K562 (cell line): Measurements from ENCODE around the gene IDS. TPM values are rescaled to one million over a fixed set of nuclear protein-coding genes. Genes with fewer than 3 reads are reported as not detected.

Source experiments
- DPF2 ChIP-seq: fragments of 450-650 bp; IDR thresholded peaks from 2 replicates; pipeline ENCODE4 v1.6.1; 2016
- GATAD2B ChIP-seq: fragments of 450-650 bp; IDR thresholded peaks from 2 replicates; pipeline ENCODE4 v1.6.1; 2017; ENCODE audit warnings: mild to moderate bottlenecking, borderline replicate concordance
- HNRNPLL ChIP-seq: fragments of 200-400 bp; formaldehyde crosslinking; IDR thresholded peaks from 2 replicates; pipeline ENCODE4 v1.6.1; 2017; ENCODE audit warnings: low read length, low read depth, mild to moderate bottlenecking; ENCODE audit not compliant: poor library complexity, severe bottlenecking
- MECOM ChIP-seq: fragments of 250-450 bp; sonication (Bioruptor Pico); IDR thresholded peaks from 2 replicates; pipeline ENCODE4 v1.8.0; 2022; ENCODE audit warnings: inconsistent platforms
- NFYB ChIP-seq: IDR thresholded peaks from 2 replicates; pipeline ENCODE4 v1.6.1; 2011; ENCODE audit warnings: mild to moderate bottlenecking, moderate library complexity; ENCODE audit not compliant: insufficient read length; ENCODE audit errors: extremely low read depth
- OTX1 ChIP-seq: fragments of 450-650 bp; formaldehyde crosslinking; IDR thresholded peaks from 2 replicates; pipeline ENCODE4 v1.4.0; 2022; ENCODE audit warnings: mild to moderate bottlenecking
- RAD21 ChIP-seq, 2 experiments: fragments of 250-450 bp in 1 of 2; fragments of 450-650 bp in 1 of 2; sonication (Bioruptor Pico) in 1 of 2; formaldehyde crosslinking in 1 of 2; IDR thresholded peaks in 1 of 2; conservative IDR thresholded peaks in 1 of 2; 2 replicates each; pipeline versions ENCODE4 v1.4.0 to v1.8.0; 2020 to 2022; ENCODE audit warnings: mild to moderate bottlenecking in 2 of 2, moderate library complexity in 1 of 2
- ZC3H8 ChIP-seq: fragments of 450-650 bp; IDR thresholded peaks from 2 replicates; pipeline ENCODE4 v1.6.1; 2017
- polyA plus RNA-seq, 8 experiments: library from polyadenylated mRNA; depleted of rRNA in 4 of 8; stranded (reverse) in 5 of 8; unstranded in 3 of 8; fragments of >200 nt; fragmentation: Nextera tagmentation in 2 of 8; fragmentation: Illumina TruSeq in 1 of 8; extraction: Ambion mirVana in 2 of 8; extraction: Trizol in 1 of 8; gene quantifications; 2 replicates each; pipeline versions ENCODE4 v1.2.1 to v1.2.3, GENCODE V29; 2011 to 2014; ENCODE audit warnings: inconsistent platforms in 1 of 8, missing spikeins in 1 of 8
- total RNA-seq, 7 experiments: library from RNA; depleted of rRNA in 6 of 7; stranded (reverse); fragments of >200 nt in 6 of 7; fragmentation: Illumina TruSeq in 2 of 7; extraction: Trizol in 2 of 7; gene quantifications; 2 replicates each; pipeline versions ENCODE4 v1.2.1 to v1.2.3, GENCODE V29; 2011 to 2021; ENCODE audit warnings: low replicate concordance in 1 of 7
- TF ChIP-seq, protein P1 (sequence below): fragments of 200-600 bp; sonication (generic); IDR thresholded peaks from one replicate; pipeline ENCODE4 v1.6.1; 2012; ENCODE audit warnings: mild to moderate bottlenecking, low read depth, low read length, inconsistent platforms
- TF ChIP-seq, protein P2 (sequence below), 2 experiments: fragments of 450-650 bp in 1 of 2; sonication (generic) in 1 of 2; formaldehyde crosslinking; conservative IDR thresholded peaks; 2 replicates each; pipeline versions ENCODE4 v1.4.0 to v1.8.1; 2020 to 2022; ENCODE audit warnings: mild to moderate bottlenecking in 1 of 2, missing genetic modification reagents in 1 of 2
- TF ChIP-seq, protein P3 (sequence below): IDR thresholded peaks from 2 replicates; pipeline ENCODE4 v1.6.1; 2011; ENCODE audit warnings: borderline replicate concordance, low read depth, mild to moderate bottlenecking, moderate library complexity, low read length; ENCODE audit not compliant: insufficient read depth, poor library complexity, severe bottlenecking

The IDS gene
- total and polyA plus RNA-seq, 9 of the 15 experiments (the other 6 are each of a cell fraction or from before 2014, with no cell fraction given): 2.0 to 18.6 (median 8.6) TPM

DNA sequence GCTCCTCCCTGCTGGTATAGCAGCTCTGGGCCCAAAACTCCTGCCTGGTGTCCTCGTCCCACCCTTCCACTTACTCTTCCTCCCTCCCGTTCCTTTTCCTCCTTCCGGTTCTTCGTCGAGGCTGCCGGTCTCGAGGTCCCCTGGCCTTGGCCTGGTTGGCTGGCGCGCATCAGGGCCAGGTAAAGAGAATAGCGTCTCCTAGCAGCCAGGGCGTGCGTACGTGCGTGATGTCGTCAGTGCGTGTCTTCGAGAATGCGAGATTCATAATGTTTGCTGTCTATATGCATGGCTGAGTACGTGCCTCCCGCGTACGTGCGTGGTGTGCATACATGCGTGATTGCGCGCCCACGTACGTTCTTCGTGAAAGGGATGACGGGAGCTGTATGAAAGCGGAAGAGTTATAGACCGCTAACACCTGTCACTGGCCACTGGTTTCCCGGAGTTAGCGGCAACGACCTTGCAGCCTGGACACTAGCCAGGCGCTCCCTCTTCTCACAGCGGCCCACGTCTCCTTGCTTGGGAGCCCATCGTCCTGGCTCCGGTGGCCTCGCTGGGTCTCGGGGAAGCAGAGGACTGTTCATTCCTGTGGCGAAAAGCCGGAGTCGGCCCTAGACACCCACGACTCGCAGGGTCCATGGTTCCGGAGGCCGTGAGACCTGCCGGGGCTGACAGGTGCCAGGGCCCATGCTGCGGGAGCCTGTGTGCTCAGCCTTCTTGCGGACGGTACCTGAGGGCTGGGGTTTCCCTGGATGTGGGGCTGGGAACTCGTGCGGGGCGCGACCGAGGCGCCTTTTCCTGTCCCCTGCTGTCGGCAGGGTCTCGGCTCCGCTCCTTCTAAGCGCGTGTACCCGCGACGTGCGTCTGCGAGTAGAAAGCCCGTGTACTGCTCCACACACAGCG is 35.8 kb upstream of the IDS start, which contains the start of gene EOLA1 (continued):
- TF ChIP-seq, protein P1, sequence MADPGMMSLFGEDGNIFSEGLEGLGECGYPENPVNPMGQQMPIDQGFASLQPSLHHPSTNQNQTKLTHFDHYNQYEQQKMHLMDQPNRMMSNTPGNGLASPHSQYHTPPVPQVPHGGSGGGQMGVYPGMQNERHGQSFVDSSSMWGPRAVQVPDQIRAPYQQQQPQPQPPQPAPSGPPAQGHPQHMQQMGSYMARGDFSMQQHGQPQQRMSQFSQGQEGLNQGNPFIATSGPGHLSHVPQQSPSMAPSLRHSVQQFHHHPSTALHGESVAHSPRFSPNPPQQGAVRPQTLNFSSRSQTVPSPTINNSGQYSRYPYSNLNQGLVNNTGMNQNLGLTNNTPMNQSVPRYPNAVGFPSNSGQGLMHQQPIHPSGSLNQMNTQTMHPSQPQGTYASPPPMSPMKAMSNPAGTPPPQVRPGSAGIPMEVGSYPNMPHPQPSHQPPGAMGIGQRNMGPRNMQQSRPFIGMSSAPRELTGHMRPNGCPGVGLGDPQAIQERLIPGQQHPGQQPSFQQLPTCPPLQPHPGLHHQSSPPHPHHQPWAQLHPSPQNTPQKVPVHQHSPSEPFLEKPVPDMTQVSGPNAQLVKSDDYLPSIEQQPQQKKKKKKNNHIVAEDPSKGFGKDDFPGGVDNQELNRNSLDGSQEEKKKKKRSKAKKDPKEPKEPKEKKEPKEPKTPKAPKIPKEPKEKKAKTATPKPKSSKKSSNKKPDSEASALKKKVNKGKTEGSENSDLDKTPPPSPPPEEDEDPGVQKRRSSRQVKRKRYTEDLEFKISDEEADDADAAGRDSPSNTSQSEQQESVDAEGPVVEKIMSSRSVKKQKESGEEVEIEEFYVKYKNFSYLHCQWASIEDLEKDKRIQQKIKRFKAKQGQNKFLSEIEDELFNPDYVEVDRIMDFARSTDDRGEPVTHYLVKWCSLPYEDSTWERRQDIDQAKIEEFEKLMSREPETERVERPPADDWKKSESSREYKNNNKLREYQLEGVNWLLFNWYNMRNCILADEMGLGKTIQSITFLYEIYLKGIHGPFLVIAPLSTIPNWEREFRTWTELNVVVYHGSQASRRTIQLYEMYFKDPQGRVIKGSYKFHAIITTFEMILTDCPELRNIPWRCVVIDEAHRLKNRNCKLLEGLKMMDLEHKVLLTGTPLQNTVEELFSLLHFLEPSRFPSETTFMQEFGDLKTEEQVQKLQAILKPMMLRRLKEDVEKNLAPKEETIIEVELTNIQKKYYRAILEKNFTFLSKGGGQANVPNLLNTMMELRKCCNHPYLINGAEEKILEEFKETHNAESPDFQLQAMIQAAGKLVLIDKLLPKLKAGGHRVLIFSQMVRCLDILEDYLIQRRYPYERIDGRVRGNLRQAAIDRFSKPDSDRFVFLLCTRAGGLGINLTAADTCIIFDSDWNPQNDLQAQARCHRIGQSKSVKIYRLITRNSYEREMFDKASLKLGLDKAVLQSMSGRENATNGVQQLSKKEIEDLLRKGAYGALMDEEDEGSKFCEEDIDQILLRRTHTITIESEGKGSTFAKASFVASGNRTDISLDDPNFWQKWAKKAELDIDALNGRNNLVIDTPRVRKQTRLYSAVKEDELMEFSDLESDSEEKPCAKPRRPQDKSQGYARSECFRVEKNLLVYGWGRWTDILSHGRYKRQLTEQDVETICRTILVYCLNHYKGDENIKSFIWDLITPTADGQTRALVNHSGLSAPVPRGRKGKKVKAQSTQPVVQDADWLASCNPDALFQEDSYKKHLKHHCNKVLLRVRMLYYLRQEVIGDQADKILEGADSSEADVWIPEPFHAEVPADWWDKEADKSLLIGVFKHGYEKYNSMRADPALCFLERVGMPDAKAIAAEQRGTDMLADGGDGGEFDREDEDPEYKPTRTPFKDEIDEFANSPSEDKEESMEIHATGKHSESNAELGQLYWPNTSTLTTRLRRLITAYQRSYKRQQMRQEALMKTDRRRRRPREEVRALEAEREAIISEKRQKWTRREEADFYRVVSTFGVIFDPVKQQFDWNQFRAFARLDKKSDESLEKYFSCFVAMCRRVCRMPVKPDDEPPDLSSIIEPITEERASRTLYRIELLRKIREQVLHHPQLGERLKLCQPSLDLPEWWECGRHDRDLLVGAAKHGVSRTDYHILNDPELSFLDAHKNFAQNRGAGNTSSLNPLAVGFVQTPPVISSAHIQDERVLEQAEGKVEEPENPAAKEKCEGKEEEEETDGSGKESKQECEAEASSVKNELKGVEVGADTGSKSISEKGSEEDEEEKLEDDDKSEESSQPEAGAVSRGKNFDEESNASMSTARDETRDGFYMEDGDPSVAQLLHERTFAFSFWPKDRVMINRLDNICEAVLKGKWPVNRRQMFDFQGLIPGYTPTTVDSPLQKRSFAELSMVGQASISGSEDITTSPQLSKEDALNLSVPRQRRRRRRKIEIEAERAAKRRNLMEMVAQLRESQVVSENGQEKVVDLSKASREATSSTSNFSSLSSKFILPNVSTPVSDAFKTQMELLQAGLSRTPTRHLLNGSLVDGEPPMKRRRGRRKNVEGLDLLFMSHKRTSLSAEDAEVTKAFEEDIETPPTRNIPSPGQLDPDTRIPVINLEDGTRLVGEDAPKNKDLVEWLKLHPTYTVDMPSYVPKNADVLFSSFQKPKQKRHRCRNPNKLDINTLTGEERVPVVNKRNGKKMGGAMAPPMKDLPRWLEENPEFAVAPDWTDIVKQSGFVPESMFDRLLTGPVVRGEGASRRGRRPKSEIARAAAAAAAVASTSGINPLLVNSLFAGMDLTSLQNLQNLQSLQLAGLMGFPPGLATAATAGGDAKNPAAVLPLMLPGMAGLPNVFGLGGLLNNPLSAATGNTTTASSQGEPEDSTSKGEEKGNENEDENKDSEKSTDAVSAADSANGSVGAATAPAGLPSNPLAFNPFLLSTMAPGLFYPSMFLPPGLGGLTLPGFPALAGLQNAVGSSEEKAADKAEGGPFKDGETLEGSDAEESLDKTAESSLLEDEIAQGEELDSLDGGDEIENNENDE: no peak
- no peak for TF ChIP-seq RAD21 (CRISPR knock-in tag; conservative IDR thresholded peaks at IDR 0.05 in 1 of 2, IDR thresholded peaks at IDR 0.05 in 1 of 2)
- TF ChIP-seq HNRNPLL: peak; percentile 80
- no peak for TF ChIP-seq NFYB
- TF ChIP-seq MECOM (CRISPR knock-in tag): no peak
- TF ChIP-seq GATAD2B: no peak
- TF ChIP-seq OTX1 (CRISPR knock-in tag): peak; percentile 11; the same call in 1 of the 2 replicates
- no peak for TF ChIP-seq DPF2
- TF ChIP-seq, protein P2, sequence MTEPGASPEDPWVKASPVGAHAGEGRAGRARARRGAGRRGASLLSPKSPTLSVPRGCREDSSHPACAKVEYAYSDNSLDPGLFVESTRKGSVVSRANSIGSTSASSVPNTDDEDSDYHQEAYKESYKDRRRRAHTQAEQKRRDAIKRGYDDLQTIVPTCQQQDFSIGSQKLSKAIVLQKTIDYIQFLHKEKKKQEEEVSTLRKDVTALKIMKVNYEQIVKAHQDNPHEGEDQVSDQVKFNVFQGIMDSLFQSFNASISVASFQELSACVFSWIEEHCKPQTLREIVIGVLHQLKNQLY (CRISPR knock-in tag; conservative IDR thresholded peaks at IDR 0.05): no peak
- TF ChIP-seq ZC3H8: no peak
- TF ChIP-seq, protein P3, sequence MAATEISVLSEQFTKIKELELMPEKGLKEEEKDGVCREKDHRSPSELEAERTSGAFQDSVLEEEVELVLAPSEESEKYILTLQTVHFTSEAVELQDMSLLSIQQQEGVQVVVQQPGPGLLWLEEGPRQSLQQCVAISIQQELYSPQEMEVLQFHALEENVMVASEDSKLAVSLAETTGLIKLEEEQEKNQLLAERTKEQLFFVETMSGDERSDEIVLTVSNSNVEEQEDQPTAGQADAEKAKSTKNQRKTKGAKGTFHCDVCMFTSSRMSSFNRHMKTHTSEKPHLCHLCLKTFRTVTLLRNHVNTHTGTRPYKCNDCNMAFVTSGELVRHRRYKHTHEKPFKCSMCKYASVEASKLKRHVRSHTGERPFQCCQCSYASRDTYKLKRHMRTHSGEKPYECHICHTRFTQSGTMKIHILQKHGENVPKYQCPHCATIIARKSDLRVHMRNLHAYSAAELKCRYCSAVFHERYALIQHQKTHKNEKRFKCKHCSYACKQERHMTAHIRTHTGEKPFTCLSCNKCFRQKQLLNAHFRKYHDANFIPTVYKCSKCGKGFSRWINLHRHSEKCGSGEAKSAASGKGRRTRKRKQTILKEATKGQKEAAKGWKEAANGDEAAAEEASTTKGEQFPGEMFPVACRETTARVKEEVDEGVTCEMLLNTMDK: no peak
